Activated CD4-positive, alpha-beta T cell treated with anti-CD3 and anti-CD28 coated beads, Interleukin-2, amount 10 ng/mL, durations not matched to agents 7 days and 5 days (primary cell): ENCODE results near the gene SSR4. TPM values are rescaled to one million over a fixed set of nuclear protein-coding genes. Genes with fewer than 3 reads are reported as not detected.

Source experiments
- CTCF ChIA-PET: fragments of 350-600 bp; sonication (Branson Sonifier 250); formaldehyde crosslinking; loops from one replicate; lab custom pipeline; 2021; ENCODE audit warnings: antibody characterized with exemption; lab: Charles Lee
- POLR2A ChIA-PET: fragments of 350-600 bp; sonication (Branson Sonifier 250); formaldehyde crosslinking; loops from one replicate; lab custom pipeline; 2021; ENCODE audit warnings: antibody characterized with exemption; lab: Charles Lee
- DNase-seq: peaks from one replicate; pipeline ENCODE4 v3.0.0-alpha.2; 2020
- H3K27ac Mint-ChIP-seq: one replicate; pipeline ENCODE4 v1.8.0; 2021; ENCODE audit warnings: mild to moderate bottlenecking, moderate library complexity, mixed read lengths
- H3K27me3 Mint-ChIP-seq: one replicate; pipeline ENCODE4 v1.8.0; 2021; ENCODE audit warnings: mixed read lengths
- H3K36me3 Mint-ChIP-seq: one replicate; pipeline ENCODE4 v1.8.0; 2021; ENCODE audit warnings: low read depth, mixed read lengths
- H3K4me1 Mint-ChIP-seq: one replicate; pipeline ENCODE4 v1.8.0; 2021; ENCODE audit warnings: mixed read lengths
- H3K4me3 Mint-ChIP-seq: one replicate; pipeline ENCODE4 v1.8.0; 2021; ENCODE audit warnings: mild to moderate bottlenecking, moderate library complexity, mixed read lengths
- H3K9me3 Mint-ChIP-seq: one replicate; pipeline ENCODE4 v1.8.0; 2021; ENCODE audit warnings: mixed read lengths
- total RNA-seq, 2 experiments: library from RNA; stranded (reverse); gene quantifications; one replicate each; pipeline ENCODE4 v1.2.3, GENCODE V29; 2021

Gene SSR4
- total RNA-seq, 2 experiments from 2014 or later: 193 to 203 TPM

GRCh38 chrX:153844509-153845082 is 50.1 kb downstream of the SSR4 start:
- CTCF ChIA-PET: no interaction called here
- H3K27me3 Mint-ChIP-seq: peaks cover 26% of the 10 kb centered on the region
- no peak for DNase-seq

GRCh38 chrX:153845195-153845594 is 50.7 kb downstream of the SSR4 start:
- Mint-ChIP-seq H3K4me3 (no peak overlapping the region), H3K36me3 (no peaks in the 10 kb centered on the region), H3K27ac (no peak overlapping the region), H3K4me1 (no peaks in the 10 kb centered on the region), H3K9me3 (no peaks in the 10 kb centered on the region), H3K27me3 (peaks cover 26% of the 10 kb centered on the region)
- ChIA-PET CTCF (no interaction called here), POLR2A (no interaction called here)
- DNase-seq: no peak

More at GRCh38 chrX:153844509-153845082, 50.1 kb downstream of the SSR4 start:
- no peak overlapping the region for H3K27ac Mint-ChIP-seq
- H3K9me3 Mint-ChIP-seq: no peaks in the 10 kb centered on the region
- H3K4me1 Mint-ChIP-seq: no peaks in the 10 kb centered on the region
- POLR2A ChIA-PET: no interaction called here
- H3K36me3 Mint-ChIP-seq: no peaks in the 10 kb centered on the region
- no peak overlapping the region for H3K4me3 Mint-ChIP-seq

GRCh38 chrX:153845842-153846241 is 51.4 kb downstream of the SSR4 start:
- H3K36me3 Mint-ChIP-seq: no peaks in the 10 kb centered on the region
- DNase-seq: no peak
- no peak overlapping the region for H3K4me3 Mint-ChIP-seq
- no peaks in the 10 kb centered on the region for H3K9me3 Mint-ChIP-seq
- POLR2A ChIA-PET: no interaction called here
- CTCF ChIA-PET: no interaction called here
- no peaks in the 10 kb centered on the region for H3K4me1 Mint-ChIP-seq
- no peak overlapping the region for H3K27ac Mint-ChIP-seq
- peaks cover 26% of the 10 kb centered on the region for H3K27me3 Mint-ChIP-seq

Other genes starting within 250 kb of the SSR4 start
- gene CCNQ, start 195.5 kb upstream of the SSR4 start, total RNA-seq: 10 to 100 TPM; 22.5 to 23.8 TPM
- gene DUSP9, start 147.5 kb upstream of the SSR4 start, total RNA-seq: not detected
- gene PNCK, start 120.9 kb upstream of the SSR4 start, total RNA-seq: not detected
- under 1 TPM; 0.65 to 0.69 TPM for gene SLC6A8, start 106.7 kb upstream of the SSR4 start, total RNA-seq
- 100 to 1,000 TPM; 142 to 148 TPM for gene BCAP31, start 70.3 kb upstream of the SSR4 start, total RNA-seq
- 10 to 100 TPM; 15.4 to 16.0 TPM for gene ABCD1, start 69.8 kb upstream of the SSR4 start, total RNA-seq
- gene PLXNB3, start 30.4 kb upstream of the SSR4 start, total RNA-seq: under 1 TPM; 0.23 to 0.35 TPM
- not detected for gene SRPK3, start 13.6 kb upstream of the SSR4 start, total RNA-seq
- 10 to 100 TPM; 60.1 to 64.8 TPM for gene IDH3G, start 293 bp upstream of the SSR4 start, total RNA-seq
- gene PDZD4, start 35.9 kb downstream of the SSR4 start, total RNA-seq: under 1 TPM; 0.32 to 0.60 TPM
- gene L1CAM, start 91.5 kb downstream of the SSR4 start, total RNA-seq: 1 to 10 TPM; 1.9 to 2.1 TPM
- gene AVPR2, start 110.0 kb downstream of the SSR4 start, total RNA-seq: not detected
- 100 to 1,000 TPM; 303 to 334 TPM for gene ARHGAP4, start 131.6 kb downstream of the SSR4 start, total RNA-seq
- 10 to 100 TPM; 72.9 to 83.2 TPM for gene NAA10, start 140.4 kb downstream of the SSR4 start, total RNA-seq
- gene RENBP, start 150.0 kb downstream of the SSR4 start, total RNA-seq: 10 to 100 TPM; 14.2 to 16.5 TPM
- 100 to 1,000 TPM; 116 to 121 TPM for gene HCFC1, start 177.2 kb downstream of the SSR4 start, total RNA-seq
- gene TMEM187, start 178.1 kb downstream of the SSR4 start, total RNA-seq: 1 to 10 TPM; 7.9 to 8.5 TPM
- 100 to 1,000 TPM; 107 to 112 TPM for gene IRAK1, start 225.2 kb downstream of the SSR4 start, total RNA-seq